B cell (primary cell): Measurements from ENCODE around the gene BCAR3.

ENCODE experiments used
- CTCF ChIP-seq: fragments of 200-600 bp; IDR thresholded peaks from one replicate; pipeline ENCODE4 v1.8.0; 2022; ENCODE audit warnings: antibody characterized with exemption, mild to moderate bottlenecking
- EZH2 ChIP-seq: IDR thresholded peaks from 2 replicates; pipeline ENCODE4 v1.6.1; 2012; ENCODE audit warnings: borderline replicate concordance, low read depth, mild to moderate bottlenecking, moderate library complexity, low read length; ENCODE audit not compliant: insufficient read depth, poor library complexity, severe bottlenecking

DNA sequence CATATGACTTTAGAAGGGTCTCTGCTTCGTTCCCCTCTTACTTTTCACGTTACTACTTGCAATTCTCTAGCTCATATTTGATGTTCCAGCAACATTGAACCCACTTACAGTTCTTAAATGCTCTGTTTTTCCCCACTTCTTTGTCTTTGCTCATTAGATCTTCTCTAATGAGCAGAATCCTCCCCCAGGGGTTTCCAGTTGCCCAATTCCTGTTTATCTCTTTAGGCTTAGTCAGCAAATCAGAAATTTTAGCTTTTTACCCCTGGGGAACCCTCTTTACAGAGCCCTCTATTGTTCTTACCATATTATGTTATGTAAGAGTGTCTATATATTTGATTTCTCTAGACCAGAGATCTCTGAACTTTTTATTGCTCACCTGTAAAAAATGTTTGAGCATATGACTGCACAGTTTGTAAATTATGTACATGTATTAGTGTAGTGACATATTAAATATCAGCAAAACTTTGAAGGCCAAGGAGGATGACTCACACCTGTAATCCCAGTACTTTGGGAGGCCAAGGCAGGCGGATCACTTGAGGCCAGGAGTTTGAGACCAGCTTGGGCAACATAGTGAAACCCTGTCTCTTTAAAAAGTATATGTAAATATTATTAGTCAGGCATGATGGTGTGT is 162.3 kb downstream of the BCAR3 start:
- TF ChIP-seq CTCF: no peak
- no peak for TF ChIP-seq EZH2
